Cardiac fibroblast (primary cell): ENCODE results near the gene TTLL7.
A peak's percentile ranks its signal among the peaks of the same experiment; 100 is the strongest.
"Not testable (repeated sequence)": the region's sequence is repeated elsewhere in the genome, so short reads cannot be mapped to it uniquely, and the experiment has no call there.

Experiments used
- DNase-seq, 2 donors: peaks; one replicate each; pipeline versions ENCODE4 v3.0.0 to v3.0.0-alpha.2; 2010; ENCODE audit warnings: low read depth in 2 of 2
- H3K4me3 ChIP-seq, 2 donors: replicated peaks in 1 of 2; 1 replicate in 1 of 2; 2 replicates in 1 of 2; pipeline ENCODE4 v1.5.1; 2011; ENCODE audit warnings: low read depth in 2 of 2, low read length in 2 of 2, mild to moderate bottlenecking in 2 of 2, moderate library complexity in 1 of 2
- CTCF ChIP-seq: IDR thresholded peaks from one replicate; pipeline ENCODE4 v1.5.1; 2011; ENCODE audit warnings: low read depth, mild to moderate bottlenecking, low read length, inconsistent platforms

The TTLL7 gene

GRCh38 chr1:83996621-83997020, 2.3 kb downstream of the TTLL7 start:
- DNase-seq, result peak; percentile 50 to 68
- TF ChIP-seq CTCF, result no peak
- no peak overlapping the region for H3K4me3 ChIP-seq

- DNase-seq, result no peak
These were observed 2.7 kb downstream of the TTLL7 start for GRCh38 chr1:83996191-83996590.

GRCh38 chr1:83995649-83996048, 3.3 kb downstream of the TTLL7 start:
- no peak overlapping the region for H3K4me3 ChIP-seq
- no peak for TF ChIP-seq CTCF
- no peak for DNase-seq

More at GRCh38 chr1:83996191-83996590, 2.7 kb downstream of the TTLL7 start:
- H3K4me3 ChIP-seq, result no peak overlapping the region
- TF ChIP-seq CTCF, result no peak

- H3K4me3 ChIP-seq, result no peak overlapping the region
- no peak for DNase-seq
- TF ChIP-seq CTCF, result no peak
These were observed 4.8 kb downstream of the TTLL7 start for GRCh38 chr1:83994111-83994510.

GRCh38 chr1:83990734-83991133, 8.2 kb downstream of the TTLL7 start:
- DNase-seq, result no peak
- no peak overlapping the region for H3K4me3 ChIP-seq
- TF ChIP-seq CTCF, result no peak

GRCh38 chr1:83985048-83985447, 13.9 kb downstream of the TTLL7 start:
- DNase-seq, result no peak
- no peak overlapping the region for H3K4me3 ChIP-seq
- TF ChIP-seq CTCF, result no peak

- not testable (repeated sequence) for H3K4me3 ChIP-seq, DNase-seq
These were observed 15.0 kb downstream of the TTLL7 start for GRCh38 chr1:83983918-83984317.
